ENCODE measurements around the gene SLC16A3. TPM values are rescaled to one million over a fixed set of nuclear protein-coding genes. Genes with fewer than 3 reads are reported as not detected.
A peak's percentile ranks its signal among the peaks of the same experiment; 100 is the strongest.

The SLC16A3 gene
- total and polyA plus RNA-seq, 2 of the 8 experiments (the other 6 are each of a cell fraction or from before 2014, with no cell fraction given) = 3.8 to 8.7 TPM

- TF ChIP-seq CBX5 (IDR thresholded peaks at IDR 0.05; ENCODE audit: low read depth, low read length) = no peak
- TF ChIP-seq CHD1 (IDR thresholded peaks at IDR 0.05; ENCODE audit: low read depth, low read length) = no peak
- no peak for TF ChIP-seq TCF12 (IDR thresholded peaks at IDR 0.05; ENCODE audit: low read depth, low read length)
- TF ChIP-seq SP2 (IDR thresholded peaks at IDR 0.05; ENCODE audit: low read length) = no peak
- no peak for TF ChIP-seq EP300 (IDR thresholded peaks at IDR 0.05; ENCODE audit: borderline replicate concordance in 1 of 2, low read depth in 2 of 2, low read length in 2 of 2)
- no peak for TF ChIP-seq TEAD4 (IDR thresholded peaks at IDR 0.05; ENCODE audit: low read depth, low read length)
- no peak for TF ChIP-seq NRF1 (IDR thresholded peaks at IDR 0.05; ENCODE audit: low read depth, low read length)
- no peak for TF ChIP-seq TAF7 (optimal IDR thresholded peaks at IDR 0.05; ENCODE audit: borderline replicate concordance, low read depth, low read length)
- no peak for TF ChIP-seq BRCA1 (IDR thresholded peaks at IDR 0.05; ENCODE audit: low read depth, low read length)
- no peak for TF ChIP-seq KDM5A (IDR thresholded peaks at IDR 0.05; ENCODE audit: low read length)
- TF ChIP-seq HDAC6 (IDR thresholded peaks at IDR 0.05; ENCODE audit: low read depth, low read length) = no peak
- TF ChIP-seq EZH2 (IDR thresholded peaks at IDR 0.05; ENCODE audit: low read depth, low read length, severe bottlenecking) = peak; percentile 67
- no peak for TF ChIP-seq BCL11A (IDR thresholded peaks at IDR 0.05; ENCODE audit: low read depth in 2 of 2, low read length in 2 of 2)
- no peak for TF ChIP-seq MAFK (IDR thresholded peaks at IDR 0.05; ENCODE audit: low read depth, low read length)
- TF ChIP-seq MAX (IDR thresholded peaks at IDR 0.05) = peak; percentile 8; the same call in 1 of the 2 replicates
- TF ChIP-seq SUZ12 (IDR thresholded peaks at IDR 0.05; ENCODE audit: low read length) = no peak; the same call in 1 of the 2 replicates
- no peak for TF ChIP-seq SIRT6 (IDR thresholded peaks at IDR 0.05; ENCODE audit: low read length)
- TF ChIP-seq CHD2 (IDR thresholded peaks at IDR 0.05; ENCODE audit: low read length) = no peak
- no peak for TF ChIP-seq CTCF (IDR thresholded peaks at IDR 0.05; ENCODE audit: control extremely low read depth in 1 of 3, insufficient read depth in 1 of 3, low read depth in 1 of 3, low read length in 3 of 3)
Observed at GRCh38 chr17:82228278-82228841, 482 bp upstream of the SLC16A3 start (continued).

All from H1 (cell line).